Measurements from ENCODE around the gene CRYBB3. TPM values are rescaled to one million over a fixed set of nuclear protein-coding genes. Genes with fewer than 3 reads are reported as not detected.

CRYBB3 gene
- total and polyA plus RNA-seq, 2 donors (not counting 1 experiment from before 2014, with no cell fraction given), result not detected

DNA sequence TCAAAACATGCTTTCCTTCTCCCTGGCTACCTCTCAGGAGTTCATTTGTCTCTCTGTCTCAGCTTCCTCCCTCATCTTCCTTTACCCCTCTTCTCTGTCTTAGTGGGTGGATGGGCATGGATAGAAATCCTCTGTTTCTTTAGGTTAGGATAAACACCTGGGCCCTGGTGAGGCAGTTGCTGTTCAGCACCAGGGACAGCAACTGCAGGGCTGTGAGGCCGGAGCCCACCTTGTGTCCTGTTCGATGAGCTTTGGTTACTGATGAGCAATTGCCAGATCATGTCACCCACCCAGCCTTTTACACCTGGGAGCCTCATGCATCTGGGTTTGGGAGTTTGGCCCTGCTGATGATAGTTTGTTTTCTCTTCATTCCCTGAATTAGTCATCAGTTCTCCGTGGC is 6.1 kb upstream of the CRYBB3 start:
- H4K20me1 ChIP-seq (ENCODE audit: control insufficient read depth, extremely low read depth, insufficient read depth, low read length), result no peaks in the 10 kb centered on the region
- no peak for DNase-seq (ENCODE audit: low read depth in 2 of 2)
- no peak overlapping the region for H2AFZ ChIP-seq (ENCODE audit: low read length)
- no peaks in the 10 kb centered on the region for H3K9me3 ChIP-seq (ENCODE audit: control insufficient read depth, insufficient read depth, low read depth, low read length)
- no peak overlapping the region for H3K9ac ChIP-seq (ENCODE audit: insufficient read depth, low read length)
- H3K4me2 ChIP-seq (ENCODE audit: extremely low read depth, insufficient read depth, low read length), result no peak overlapping the region
- no peaks in the 10 kb centered on the region for H3K4me1 ChIP-seq (ENCODE audit: control insufficient read depth, extremely low read depth, insufficient read depth, low read length)
- no peak overlapping the region for H3K4me3 ChIP-seq (replicated peaks in 1 of 4; ENCODE audit: control extremely low read depth in 1 of 4, insufficient read depth in 1 of 4, low read depth in 3 of 4, low read length in 4 of 4)
- H3K27me3 ChIP-seq (ENCODE audit: control insufficient read depth, insufficient read depth, low read length), result no peaks in the 10 kb centered on the region
- TF ChIP-seq EZH2 (IDR thresholded peaks at IDR 0.05; ENCODE audit: low read length, missing control alignments) (no peak), CTCF (conservative IDR thresholded peaks at IDR 0.05 in 1 of 2, IDR thresholded peaks at IDR 0.05 in 1 of 2; ENCODE audit: low read depth in 1 of 2, low read length in 2 of 2) (no peak)
- no peaks in the 10 kb centered on the region for H3K36me3 ChIP-seq (ENCODE audit: control insufficient read depth, insufficient read depth, low read length)
- H3K27ac ChIP-seq (ENCODE audit: insufficient read depth, low read length), result no peak overlapping the region
- H3K79me2 ChIP-seq (ENCODE audit: control insufficient read depth, insufficient read depth, low read length), result no peaks in the 10 kb centered on the region

DNA sequence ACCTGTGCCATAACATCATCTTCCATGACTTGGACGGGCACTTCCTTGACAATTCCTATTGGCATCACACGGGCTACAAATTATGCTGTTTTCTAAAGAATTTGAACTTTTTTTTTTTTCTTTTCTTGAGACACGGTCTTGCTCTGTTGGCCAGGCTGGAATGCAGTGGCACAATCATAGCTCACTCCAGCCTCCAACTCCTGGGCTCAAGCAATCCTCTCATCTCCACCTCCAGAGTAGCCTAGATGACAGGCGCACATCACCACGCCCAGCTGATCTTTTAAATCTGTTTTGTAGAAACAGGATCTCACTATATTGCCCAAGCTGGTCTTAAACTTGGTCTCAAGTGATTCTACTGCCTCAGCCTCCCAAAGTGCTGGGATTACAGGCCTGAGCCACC is 3.3 kb upstream of the CRYBB3 start:
- Histone ChIP-seq H3K4me3 (replicated peaks in 1 of 4; ENCODE audit: control extremely low read depth in 1 of 4, insufficient read depth in 1 of 4, low read depth in 3 of 4, low read length in 4 of 4) (no peak overlapping the region), H3K4me2 (ENCODE audit: extremely low read depth, insufficient read depth, low read length) (no peak overlapping the region), H3K27me3 (ENCODE audit: control insufficient read depth, insufficient read depth, low read length) (no peaks in the 10 kb centered on the region), H3K36me3 (ENCODE audit: control insufficient read depth, insufficient read depth, low read length) (no peaks in the 10 kb centered on the region), H3K9me3 (ENCODE audit: control insufficient read depth, insufficient read depth, low read depth, low read length) (no peaks in the 10 kb centered on the region), H2AFZ (ENCODE audit: low read length) (no peak overlapping the region), H3K79me2 (ENCODE audit: control insufficient read depth, insufficient read depth, low read length) (no peaks in the 10 kb centered on the region), H4K20me1 (ENCODE audit: control insufficient read depth, extremely low read depth, insufficient read depth, low read length) (no peaks in the 10 kb centered on the region), H3K4me1 (ENCODE audit: control insufficient read depth, extremely low read depth, insufficient read depth, low read length) (no peaks in the 10 kb centered on the region), H3K9ac (ENCODE audit: insufficient read depth, low read length) (no peak overlapping the region), H3K27ac (ENCODE audit: insufficient read depth, low read length) (no peak overlapping the region)
- TF ChIP-seq CTCF (conservative IDR thresholded peaks at IDR 0.05 in 1 of 2, IDR thresholded peaks at IDR 0.05 in 1 of 2; ENCODE audit: low read depth in 1 of 2, low read length in 2 of 2), result no peak
- TF ChIP-seq EZH2 (IDR thresholded peaks at IDR 0.05; ENCODE audit: low read length, missing control alignments), result no peak
- DNase-seq (ENCODE audit: low read depth in 2 of 2), result no peak

GRCh38 chr22:25197340-25197739 is 2.3 kb upstream of the CRYBB3 start:
- Histone ChIP-seq H3K4me1 (ENCODE audit: control insufficient read depth, extremely low read depth, insufficient read depth, low read length) (no peaks in the 10 kb centered on the region), H3K27me3 (ENCODE audit: control insufficient read depth, insufficient read depth, low read length) (no peaks in the 10 kb centered on the region), H3K9ac (ENCODE audit: insufficient read depth, low read length) (no peak overlapping the region), H2AFZ (ENCODE audit: low read length) (no peak overlapping the region), H4K20me1 (ENCODE audit: control insufficient read depth, extremely low read depth, insufficient read depth, low read length) (no peaks in the 10 kb centered on the region), H3K79me2 (ENCODE audit: control insufficient read depth, insufficient read depth, low read length) (no peaks in the 10 kb centered on the region), H3K36me3 (ENCODE audit: control insufficient read depth, insufficient read depth, low read length) (no peaks in the 10 kb centered on the region), H3K4me3 (replicated peaks in 1 of 4; ENCODE audit: control extremely low read depth in 1 of 4, insufficient read depth in 1 of 4, low read depth in 3 of 4, low read length in 4 of 4) (no peak overlapping the region), H3K27ac (ENCODE audit: insufficient read depth, low read length) (no peak overlapping the region), H3K4me2 (ENCODE audit: extremely low read depth, insufficient read depth, low read length) (no peak overlapping the region), H3K9me3 (ENCODE audit: control insufficient read depth, insufficient read depth, low read depth, low read length) (no peaks in the 10 kb centered on the region)
- no peak for TF ChIP-seq CTCF (conservative IDR thresholded peaks at IDR 0.05 in 1 of 2, IDR thresholded peaks at IDR 0.05 in 1 of 2; ENCODE audit: low read depth in 1 of 2, low read length in 2 of 2)
- DNase-seq (ENCODE audit: low read depth in 2 of 2), result no peak
